GM19025 (cell line): ENCODE data around the gene AAGAB.
"Not testable (repeated sequence)": the region's sequence is repeated elsewhere in the genome, so short reads cannot be mapped to it uniquely, and the experiment has no call there.

ENCODE experiments used
- ATAC-seq: cut with Tn5 transposase; IDR thresholded peaks from one replicate; pipeline ENCODE4 v1.9.1; 2021; ENCODE audit warnings: mild to moderate bottlenecking, low read depth, moderate library complexity; ENCODE audit not compliant: unreplicated experiment

The AAGAB gene

DNA sequence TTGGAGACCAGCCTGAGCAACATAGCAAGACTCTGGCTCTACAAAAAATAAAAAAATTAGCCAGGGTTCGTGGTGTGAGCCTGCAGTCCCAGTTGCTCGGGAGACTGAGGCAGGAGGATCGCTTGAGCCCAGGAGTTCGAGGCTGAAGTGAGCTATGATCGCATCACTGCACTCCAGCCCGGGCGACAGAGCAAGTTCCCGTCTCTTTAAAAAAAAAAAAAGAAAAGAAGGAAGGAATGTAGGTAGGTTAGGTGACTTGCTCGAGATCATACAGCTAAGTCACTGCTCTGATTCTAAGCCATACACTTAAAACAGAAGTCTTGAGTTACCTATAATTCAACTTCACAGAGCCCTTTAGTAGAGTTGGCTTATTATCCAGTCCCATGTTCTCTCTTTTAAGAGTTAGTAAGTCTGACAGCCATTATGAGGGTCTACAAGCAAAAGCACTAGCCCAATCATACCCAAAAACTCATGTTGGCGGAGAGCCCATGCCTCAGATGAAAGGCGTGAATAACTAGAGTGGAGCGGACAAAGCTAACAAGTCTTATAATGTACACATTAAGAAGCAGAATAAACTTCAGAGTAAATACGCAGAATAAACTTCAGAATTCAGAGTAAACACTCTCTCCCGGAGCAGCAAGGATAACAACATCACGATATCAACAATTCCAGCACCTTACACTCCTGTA, 768 bp downstream of the AAGAB start:
- ATAC-seq, result no peak

GRCh38 chr15:67253101-67253500, 1.4 kb downstream of the AAGAB start:
- ATAC-seq, result no peak

GRCh38 chr15:67251318-67251717, 3.1 kb downstream of the AAGAB start:
- no peak for ATAC-seq

DNA sequence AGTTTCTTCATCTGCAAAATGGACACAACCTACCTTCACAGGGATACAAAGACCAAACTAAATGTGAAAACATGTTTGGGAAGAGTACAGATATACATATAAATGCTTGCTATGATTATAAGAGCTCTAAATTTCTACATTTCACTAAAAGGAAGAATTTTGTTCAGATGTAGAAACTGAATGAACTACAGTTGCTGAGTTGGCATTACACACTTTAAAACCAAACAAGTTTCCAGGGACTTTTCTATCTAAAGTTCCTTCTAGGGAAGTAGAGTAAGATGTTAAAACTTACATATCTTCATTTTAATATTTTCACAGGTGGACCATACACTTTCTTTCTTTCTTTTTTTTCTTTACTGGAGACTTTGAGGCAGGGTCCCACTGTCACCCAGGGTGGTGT, 4.6 kb downstream of the AAGAB start:
- no peak for ATAC-seq

DNA sequence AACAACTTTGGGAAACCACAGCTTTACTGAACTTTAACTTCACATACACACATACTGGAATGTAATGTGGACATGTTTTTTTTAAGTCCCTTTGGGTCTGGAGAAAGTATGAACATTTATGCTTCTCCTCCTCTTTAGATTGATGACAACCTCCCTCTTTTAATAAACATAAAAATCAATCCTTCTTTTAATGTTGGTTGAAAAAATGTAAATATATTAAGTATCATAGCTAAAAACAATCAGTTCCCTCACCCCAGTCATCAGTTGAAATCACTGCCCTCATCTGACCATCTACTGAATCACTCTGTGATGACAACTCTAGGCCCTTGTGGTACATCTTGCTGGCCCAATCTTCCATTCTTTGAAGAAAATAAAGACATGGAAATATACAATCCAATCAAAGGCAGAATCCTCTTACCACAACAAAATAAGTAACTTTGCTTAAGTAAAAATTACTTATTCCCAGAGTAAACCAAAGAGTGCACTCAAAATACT, 6.4 kb downstream of the AAGAB start:
- ATAC-seq, result no peak

- ATAC-seq, result not testable (repeated sequence)
Observed at GRCh38 chr15:67246606-67247005, 7.9 kb downstream of the AAGAB start.

- ATAC-seq, result no peak
Observed at GRCh38 chr15:67244971-67245478, 9.4 kb downstream of the AAGAB start.

GRCh38 chr15:67242708-67243111, 11.8 kb downstream of the AAGAB start:
- ATAC-seq, result no peak

- ATAC-seq, result peak; percentile 83
Observed at GRCh38 chr15:67241132-67241855, 13.2 kb downstream of the AAGAB start.

- ATAC-seq, result no peak
Observed at GRCh38 chr15:67240235-67241131, 14.0 kb downstream of the AAGAB start.

DNA sequence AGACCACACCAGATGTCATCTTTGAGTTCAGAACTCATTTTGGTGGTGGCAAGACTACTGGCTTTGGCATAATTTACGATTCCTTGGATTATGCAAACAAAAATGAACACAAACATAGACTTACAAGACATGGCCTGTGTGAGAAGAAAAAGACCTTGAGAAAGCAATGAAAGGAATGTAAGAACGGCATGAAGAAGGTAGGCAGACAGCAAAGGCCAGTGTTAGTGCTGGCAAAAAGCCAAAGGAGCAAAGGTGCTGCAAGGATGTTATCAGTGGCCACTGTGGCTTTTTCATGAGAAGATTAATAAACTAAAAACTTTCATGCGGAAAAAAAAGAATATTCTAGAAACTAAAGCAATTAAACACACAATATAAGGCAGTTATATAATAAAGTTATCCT, 21.9 kb downstream of the AAGAB start:
- no peak for ATAC-seq

DNA sequence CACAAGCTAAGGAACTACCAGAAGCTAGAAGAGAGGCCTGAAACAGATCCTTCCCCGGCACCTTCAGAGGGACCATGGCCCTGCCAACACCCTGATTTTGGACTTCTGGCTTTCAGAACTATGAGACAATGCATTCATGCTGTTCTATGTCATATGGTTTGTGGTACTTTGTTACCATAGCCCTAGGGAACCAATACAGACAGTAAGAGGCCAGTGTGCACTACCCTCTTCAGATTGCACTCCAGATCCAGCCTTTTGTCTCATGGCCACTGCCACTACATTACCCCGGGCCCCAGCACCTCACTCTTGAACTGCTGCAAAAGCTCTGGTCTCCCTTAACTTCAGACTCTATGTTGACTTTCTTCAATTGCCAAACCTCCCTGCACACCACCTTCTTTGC, 24.0 kb downstream of the AAGAB start:
- ATAC-seq, result no peak

DNA sequence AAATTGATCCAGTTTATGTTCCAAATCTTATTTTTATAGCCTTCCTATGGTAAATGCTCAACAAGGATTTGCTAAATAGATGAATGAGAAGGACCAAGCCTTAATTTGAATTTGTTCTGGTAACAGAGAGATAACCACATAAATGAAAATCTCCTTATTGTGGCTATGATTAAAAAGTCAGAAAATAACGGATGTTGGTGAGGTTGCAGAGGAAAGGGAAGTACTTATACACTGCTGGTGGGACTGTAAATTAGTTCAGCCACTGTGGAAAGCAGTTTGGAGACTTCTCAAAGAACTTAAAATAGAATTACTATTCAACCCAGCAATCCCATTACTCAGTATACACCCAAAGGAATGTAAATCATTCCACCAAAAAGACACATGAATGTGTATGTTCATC, 26.2 kb downstream of the AAGAB start:
- no peak for ATAC-seq

GRCh38 chr15:67227846-67228245, 26.6 kb downstream of the AAGAB start:
- ATAC-seq, result no peak

DNA sequence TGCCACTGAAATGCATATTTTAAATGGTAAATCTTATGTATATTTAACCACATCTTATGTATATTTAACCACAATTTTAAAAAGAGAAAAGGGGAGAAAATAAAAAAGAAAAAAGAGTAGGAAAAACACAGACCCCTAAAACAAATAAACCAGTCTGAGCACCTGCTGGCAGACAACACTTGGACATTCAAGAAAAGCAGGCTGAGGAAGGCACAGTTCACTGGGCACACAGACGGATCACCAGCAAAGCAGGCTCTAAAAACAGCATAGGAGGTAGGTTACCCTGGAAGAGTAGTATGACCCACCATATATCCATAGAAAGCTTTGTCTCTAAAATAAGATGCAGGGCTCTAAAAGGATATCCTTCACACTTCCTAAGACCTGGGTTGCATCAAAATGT, 27.0 kb downstream of the AAGAB start:
- ATAC-seq, result no peak

GRCh38 chr15:67225336-67225735, 29.1 kb downstream of the AAGAB start:
- ATAC-seq, result no peak

DNA sequence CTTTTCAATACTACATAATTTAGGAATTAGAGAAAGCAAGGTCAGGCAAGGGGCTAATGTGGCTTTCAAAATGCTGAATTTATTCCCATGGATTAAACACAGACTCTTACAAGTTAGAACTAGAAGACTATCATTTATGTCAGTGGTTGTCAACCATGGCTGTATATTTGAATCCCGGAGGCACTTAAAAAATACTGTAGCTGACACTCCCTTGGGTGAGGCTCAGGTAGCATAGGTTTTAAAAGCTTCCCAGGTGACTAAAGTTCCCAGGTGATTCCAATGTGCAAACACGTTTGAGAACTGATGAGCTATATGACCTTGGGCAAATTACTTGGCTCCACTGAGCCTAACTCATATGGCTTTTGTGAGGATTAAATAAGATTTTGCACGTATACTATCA, 29.6 kb downstream of the AAGAB start:
- ATAC-seq, result no peak

DNA sequence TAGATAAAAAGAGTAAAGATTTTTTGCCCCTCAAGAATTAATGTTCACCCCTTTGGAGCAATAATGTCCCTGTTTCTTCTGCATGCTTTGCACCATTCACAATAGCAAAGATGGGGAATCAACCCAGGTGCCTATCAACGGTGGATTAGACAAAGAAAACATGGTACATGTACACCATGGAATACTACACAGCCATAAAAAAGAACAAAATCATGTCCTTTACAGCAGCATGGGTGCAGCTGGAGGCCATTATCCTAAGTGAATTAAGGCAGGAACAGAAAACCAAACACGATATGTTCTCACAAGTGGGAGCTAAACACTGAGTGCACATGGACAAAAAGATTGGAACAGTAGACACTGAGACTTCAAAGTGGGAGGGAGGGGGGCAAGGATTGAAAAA, 35.2 kb downstream of the AAGAB start:
- no peak for ATAC-seq

- ATAC-seq, result no peak
Observed at GRCh38 chr15:67218428-67218827, 36.0 kb downstream of the AAGAB start.

- ATAC-seq, result no peak
Observed at GRCh38 chr15:67216859-67217258, 37.6 kb downstream of the AAGAB start.

GRCh38 chr15:67215102-67215501, 39.4 kb downstream of the AAGAB start:
- ATAC-seq, result no peak
